NB4 (cell line): Measurements from ENCODE around the gene HOXB7.

ENCODE experiments used
- CTCF ChIP-seq: IDR thresholded peaks from one replicate; pipeline ENCODE4 v1.5.1; 2012; ENCODE audit warnings: low read depth, low read length
- MYC ChIP-seq: IDR thresholded peaks from 2 replicates; pipeline ENCODE4 v1.6.1; 2011; ENCODE audit warnings: low read depth, low read length
- POLR2A ChIP-seq: IDR thresholded peaks from 2 replicates; pipeline ENCODE4 v1.6.1; 2011; ENCODE audit warnings: mild to moderate bottlenecking; ENCODE audit not compliant: insufficient read length; ENCODE audit errors: extremely low read depth
- TF ChIP-seq, protein P1 (sequence below): IDR thresholded peaks from 2 replicates; pipeline ENCODE4 v1.6.1; 2011; ENCODE audit warnings: low read depth, low read length

GRCh38 chr17:48587276-48588073 is 23.3 kb downstream of the HOXB7 start:
- TF ChIP-seq CTCF (no peak), POLR2A (no peak), MYC (no peak)
- TF ChIP-seq, protein P1, sequence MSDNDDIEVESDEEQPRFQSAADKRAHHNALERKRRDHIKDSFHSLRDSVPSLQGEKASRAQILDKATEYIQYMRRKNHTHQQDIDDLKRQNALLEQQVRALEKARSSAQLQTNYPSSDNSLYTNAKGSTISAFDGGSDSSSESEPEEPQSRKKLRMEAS = no peak
